ENCODE results near the gene TMEM208. TPM values are rescaled to one million over a fixed set of nuclear protein-coding genes. Genes with fewer than 3 reads are reported as not detected.

TMEM208 gene
- total RNA-seq, 1 donor from 2014 or later = 11.5 TPM

DNA sequence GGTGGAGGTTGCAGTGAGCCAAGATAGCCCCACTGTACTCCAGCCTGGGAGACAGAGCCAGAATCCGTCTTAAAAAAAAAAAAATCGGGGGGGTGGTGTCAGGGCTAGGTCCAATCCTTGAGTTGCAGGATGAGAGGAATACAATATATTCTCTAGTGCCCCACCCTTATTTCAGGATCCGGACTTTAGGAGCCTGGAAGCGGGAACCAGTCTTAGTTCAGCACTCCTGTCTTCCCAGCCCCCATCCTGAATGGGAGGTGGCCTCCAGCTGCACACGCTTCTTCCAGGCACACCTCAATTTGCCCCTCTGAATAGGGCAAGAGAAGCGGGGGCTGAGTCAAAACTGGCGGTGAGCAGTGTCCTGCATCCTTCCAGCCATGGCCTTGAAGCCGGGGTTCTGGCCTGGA is 18.7 kb downstream of the TMEM208 start:
- DNase-seq = no peak
- H3K4me3 ChIP-seq = peak overlapping the region; percentile 88
- peaks cover 89% of the 10 kb centered on the region for H3K4me1 ChIP-seq
- no peaks in the 10 kb centered on the region for H3K36me3 ChIP-seq
- peaks cover 15% of the 10 kb centered on the region for H3K27me3 ChIP-seq (ENCODE audit: low read depth)
- TF ChIP-seq, protein P1, sequence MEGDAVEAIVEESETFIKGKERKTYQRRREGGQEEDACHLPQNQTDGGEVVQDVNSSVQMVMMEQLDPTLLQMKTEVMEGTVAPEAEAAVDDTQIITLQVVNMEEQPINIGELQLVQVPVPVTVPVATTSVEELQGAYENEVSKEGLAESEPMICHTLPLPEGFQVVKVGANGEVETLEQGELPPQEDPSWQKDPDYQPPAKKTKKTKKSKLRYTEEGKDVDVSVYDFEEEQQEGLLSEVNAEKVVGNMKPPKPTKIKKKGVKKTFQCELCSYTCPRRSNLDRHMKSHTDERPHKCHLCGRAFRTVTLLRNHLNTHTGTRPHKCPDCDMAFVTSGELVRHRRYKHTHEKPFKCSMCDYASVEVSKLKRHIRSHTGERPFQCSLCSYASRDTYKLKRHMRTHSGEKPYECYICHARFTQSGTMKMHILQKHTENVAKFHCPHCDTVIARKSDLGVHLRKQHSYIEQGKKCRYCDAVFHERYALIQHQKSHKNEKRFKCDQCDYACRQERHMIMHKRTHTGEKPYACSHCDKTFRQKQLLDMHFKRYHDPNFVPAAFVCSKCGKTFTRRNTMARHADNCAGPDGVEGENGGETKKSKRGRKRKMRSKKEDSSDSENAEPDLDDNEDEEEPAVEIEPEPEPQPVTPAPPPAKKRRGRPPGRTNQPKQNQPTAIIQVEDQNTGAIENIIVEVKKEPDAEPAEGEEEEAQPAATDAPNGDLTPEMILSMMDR (IDR thresholded peaks at IDR 0.05; ENCODE audit: borderline replicate concordance) = no peak
- peak overlapping the region; percentile 98 for H3K27ac ChIP-seq (replicated peaks)
- no peaks in the 10 kb centered on the region for H3K9me3 ChIP-seq (replicated peaks)
- intact Hi-C loops (cut with micrococcal nuclease) = no loop called here

DNA sequence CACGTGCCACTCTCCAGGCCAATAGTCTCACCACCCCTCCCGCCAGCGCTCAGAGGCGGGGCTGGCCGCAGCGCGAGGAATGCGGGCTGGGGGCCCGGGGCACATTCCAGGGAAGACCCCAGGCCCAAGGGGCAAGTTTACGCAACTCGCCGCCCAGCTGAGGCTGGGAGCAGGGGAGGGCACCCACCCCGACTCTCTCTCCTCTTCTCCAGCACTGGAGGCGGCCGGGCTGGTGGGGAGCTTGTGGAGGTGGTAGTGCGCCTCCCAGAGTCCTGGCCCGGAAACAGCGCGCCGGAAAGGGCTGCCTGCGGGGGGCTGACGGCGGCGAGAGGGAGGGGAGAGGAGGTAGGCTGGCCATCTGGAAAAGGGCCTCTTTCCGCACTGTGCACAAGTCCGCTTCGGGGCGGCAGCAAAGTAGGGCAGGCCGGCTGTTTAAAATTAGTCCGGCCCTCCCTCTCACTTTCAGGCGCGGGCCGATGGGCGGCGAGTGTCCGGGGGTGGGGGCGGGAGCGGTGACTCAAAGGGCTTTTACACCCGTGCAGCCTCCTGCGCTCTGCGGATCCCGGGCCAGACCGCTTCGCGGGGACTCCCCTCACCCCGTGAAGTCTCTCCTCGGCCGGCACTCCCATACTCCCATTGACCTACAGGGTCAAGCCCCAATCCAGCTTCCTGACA is 19.3 kb downstream of the TMEM208 start:
- peak overlapping the region; percentile 98 for H3K27ac ChIP-seq (replicated peaks)
- H3K4me3 ChIP-seq = peak overlapping the region; percentile 88
- DNase-seq = peak; percentile 80
- peaks cover 84% of the 10 kb centered on the region for H3K4me1 ChIP-seq
- TF ChIP-seq, protein P1 (IDR thresholded peaks at IDR 0.05; ENCODE audit: borderline replicate concordance) = peak; percentile 47
- intact Hi-C loops (cut with micrococcal nuclease) = no loop called here
- H3K9me3 ChIP-seq (replicated peaks) = no peaks in the 10 kb centered on the region
- H3K36me3 ChIP-seq = no peaks in the 10 kb centered on the region
- peaks cover 15% of the 10 kb centered on the region for H3K27me3 ChIP-seq (ENCODE audit: low read depth)

DNA sequence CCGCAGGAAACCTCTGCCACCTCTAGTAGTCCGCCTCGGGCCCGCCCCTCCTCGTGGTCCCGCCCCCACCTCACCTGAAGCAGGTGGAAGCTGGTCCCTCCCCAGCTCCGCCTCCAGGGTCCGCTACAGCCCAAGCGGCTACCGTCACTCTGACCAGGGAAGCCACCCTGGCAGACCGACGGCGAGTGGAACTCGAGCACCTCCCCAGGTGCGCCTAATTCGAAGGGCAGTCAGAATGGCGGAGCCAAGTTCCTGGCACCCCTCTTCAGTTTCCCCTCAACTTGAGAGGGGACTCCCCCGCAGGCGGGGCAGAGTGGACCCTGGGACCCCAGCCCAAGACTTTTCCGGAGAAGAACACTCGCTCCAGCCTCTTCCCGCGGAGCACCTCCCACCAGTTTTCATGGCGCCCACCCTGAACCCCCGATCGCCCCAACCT is 19.8 kb downstream of the TMEM208 start:
- intact Hi-C loops (cut with micrococcal nuclease) = no loop called here
- TF ChIP-seq, protein P1 (IDR thresholded peaks at IDR 0.05; ENCODE audit: borderline replicate concordance) = no peak

DNA sequence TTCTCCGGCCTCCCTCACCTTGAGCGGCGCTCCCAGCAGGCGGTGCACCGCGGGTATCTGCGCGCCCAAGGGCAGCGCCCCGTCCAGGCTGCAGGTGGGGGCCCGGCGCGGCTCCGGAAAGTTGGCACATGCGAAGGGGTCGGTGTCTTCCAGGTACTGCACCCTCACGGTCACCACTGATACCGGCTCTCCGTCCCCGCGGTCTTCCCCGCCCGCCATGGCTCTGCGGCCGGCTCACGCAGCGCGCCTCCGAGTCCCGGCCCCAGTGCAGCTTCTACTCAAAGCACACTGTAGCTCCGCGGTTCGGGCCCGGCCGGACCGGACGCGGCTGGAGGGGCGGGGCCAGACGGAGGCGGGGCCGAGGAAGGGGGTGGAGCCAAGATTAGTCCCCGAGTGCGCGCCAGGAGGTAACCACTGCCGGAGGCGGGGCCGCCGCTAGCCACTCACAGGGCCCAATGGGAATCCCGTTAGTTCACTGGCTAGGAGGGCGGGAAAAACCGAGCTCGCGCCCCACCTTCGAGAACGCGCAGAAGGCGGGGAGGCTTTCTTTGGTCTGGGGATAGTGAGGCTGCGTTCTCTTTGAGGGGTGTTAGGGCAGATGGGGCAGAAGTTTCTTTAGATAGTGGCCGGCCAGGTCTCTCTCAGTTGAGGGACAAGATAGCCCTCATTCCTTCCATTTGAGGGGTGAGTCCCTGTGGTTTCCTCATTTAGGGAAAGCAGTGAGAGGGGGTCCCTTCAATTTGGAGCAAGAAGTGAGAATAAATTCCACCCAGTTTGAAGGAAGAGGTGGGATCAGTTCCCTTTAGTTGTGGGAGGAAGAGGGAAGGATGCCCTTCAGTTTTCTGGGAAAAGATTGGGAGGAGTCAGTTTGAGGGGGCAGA is 20.5 kb downstream of the TMEM208 start, which contains the start of gene FHOD1:
Gene FHOD1, minus strand, starts transcription at position 290 of the 881 bp plus-strand sequence. Its CDS starts 71 bp downstream, at position 219.
- Histone ChIP-seq H3K4me1 (peaks cover 71% of the 10 kb centered on the region), H3K27ac (replicated peaks) (peak within 1 kb of the TSS; percentile 98), H3K9me3 (replicated peaks) (no peaks in the 10 kb centered on the region), H3K36me3 (no peaks in the 10 kb centered on the region), H3K4me3 (peak within 1 kb of the TSS; percentile 88), H3K27me3 (ENCODE audit: low read depth) (peaks cover 15% of the 10 kb centered on the region)
- DNase-seq = peak; percentile 99
- intact Hi-C loops (cut with micrococcal nuclease) = no loop called here
- TF ChIP-seq, protein P1 (IDR thresholded peaks at IDR 0.05; ENCODE audit: borderline replicate concordance) = no peak

More for the DNA sequence above, 19.8 kb downstream of the TMEM208 start:
- DNase-seq = peak; percentile 52
- peaks cover 78% of the 10 kb centered on the region for H3K4me1 ChIP-seq
- H3K36me3 ChIP-seq = no peaks in the 10 kb centered on the region
- H3K27me3 ChIP-seq (ENCODE audit: low read depth) = peaks cover 15% of the 10 kb centered on the region
- H3K27ac ChIP-seq (replicated peaks) = peak overlapping the region; percentile 98
- H3K4me3 ChIP-seq = peak overlapping the region; percentile 88
- no peaks in the 10 kb centered on the region for H3K9me3 ChIP-seq (replicated peaks)

DNA sequence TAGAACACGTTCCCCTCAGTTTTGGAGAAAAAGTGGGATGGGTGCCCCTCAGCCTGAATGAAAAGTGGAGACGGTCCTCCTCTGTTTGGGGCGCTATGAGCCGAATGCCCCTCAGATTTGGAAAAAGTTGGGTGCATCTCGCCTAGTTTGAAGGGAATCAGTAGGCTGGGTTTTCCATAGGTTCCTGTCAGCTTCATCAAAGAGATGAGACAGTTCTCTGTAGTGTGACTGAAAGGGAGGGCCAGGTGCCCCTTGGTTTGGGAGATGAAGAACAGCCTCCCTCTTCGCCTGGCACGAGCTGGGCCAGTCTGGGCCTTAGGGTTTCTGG is 21.1 kb downstream of the TMEM208 start:
- peaks cover 15% of the 10 kb centered on the region for H3K27me3 ChIP-seq (ENCODE audit: low read depth)
- peak overlapping the region; percentile 88 for H3K4me3 ChIP-seq
- intact Hi-C loops (cut with micrococcal nuclease) = no loop called here
- H3K9me3 ChIP-seq (replicated peaks) = no peaks in the 10 kb centered on the region
- H3K27ac ChIP-seq (replicated peaks) = peak overlapping the region; percentile 98
- TF ChIP-seq, protein P1 (IDR thresholded peaks at IDR 0.05; ENCODE audit: borderline replicate concordance) = no peak
- H3K36me3 ChIP-seq = no peaks in the 10 kb centered on the region
- no peak for DNase-seq
- H3K4me1 ChIP-seq = peaks cover 65% of the 10 kb centered on the region

All from left ventricle myocardium inferior (tissue), 1 donor.